ENCODE data around the gene PLK3.
"Not testable (repeated sequence)": the region's sequence is repeated elsewhere in the genome, so short reads cannot be mapped to it uniquely, and the experiment has no call there.

Gene PLK3

DNA sequence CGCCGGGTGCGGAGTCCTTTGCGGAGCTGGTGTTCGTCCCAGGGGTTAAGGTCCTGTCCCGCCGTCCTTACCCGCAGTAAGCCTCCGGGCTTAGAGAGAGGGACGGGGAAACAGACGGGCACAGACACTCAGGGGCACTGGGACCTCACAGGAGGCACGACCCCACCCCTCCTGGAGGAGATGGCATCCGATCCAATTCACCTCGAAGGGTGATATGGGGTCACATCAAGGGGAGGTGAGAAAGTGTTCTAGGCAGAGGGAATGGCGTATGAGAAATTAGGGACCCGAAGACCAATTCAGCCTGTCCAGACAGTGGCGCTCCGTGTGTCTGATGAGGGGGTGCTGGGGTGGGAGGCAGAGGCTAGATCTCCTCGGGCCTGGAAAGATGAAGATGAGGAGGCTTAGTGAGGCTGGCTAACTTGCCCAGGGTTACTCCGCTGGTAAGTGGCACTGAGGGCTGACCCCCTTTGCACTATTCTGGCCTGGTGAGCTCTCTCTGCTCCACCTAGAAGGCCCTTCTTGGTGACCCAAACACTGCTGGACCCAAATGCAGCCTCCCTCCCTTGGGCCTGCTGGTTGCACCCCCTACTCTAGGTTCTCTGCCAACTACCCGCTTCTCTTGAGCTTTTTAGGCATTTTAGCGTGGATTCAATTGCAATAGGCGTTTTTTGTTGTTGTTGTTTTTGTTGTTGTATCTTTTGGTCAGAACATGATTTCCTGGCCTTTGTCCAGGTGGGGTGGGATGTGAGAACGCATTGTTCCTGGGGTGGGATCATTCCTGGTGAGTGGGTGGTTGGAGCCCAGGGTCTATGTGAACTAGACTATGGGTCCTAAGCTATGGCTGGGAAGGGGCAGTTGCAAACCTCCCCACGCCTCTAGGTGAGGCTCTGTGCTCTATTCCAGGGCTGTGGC lies 20.4 kb downstream of the PLK3 start:
- ChIA-PET POLR2A (interaction anchor here (0.7 to 5.5 kb wide), 8 partner anchors 11 to 99 kb away, joined by 3 to 120 read pairs (median 3); partner anchors contain the start of genes BTBD19, DYNLT4 and PLK3), CTCF (interaction anchor here (0.9 to 5.4 kb wide), 10 partner anchors 10 to 480 kb away, joined by 3 to 42 read pairs (median 6); partner anchors contain the start of genes BTBD19, DYNLT4, HECTD3 and PLK3)
- TF ChIP-seq CTCF (IDR thresholded peaks at IDR 0.05; ENCODE audit: control extremely low read depth, extremely low read depth, low read depth, missing control alignments): no peak
- DNase-seq (ENCODE audit: extremely low spot score): no peak

DNA sequence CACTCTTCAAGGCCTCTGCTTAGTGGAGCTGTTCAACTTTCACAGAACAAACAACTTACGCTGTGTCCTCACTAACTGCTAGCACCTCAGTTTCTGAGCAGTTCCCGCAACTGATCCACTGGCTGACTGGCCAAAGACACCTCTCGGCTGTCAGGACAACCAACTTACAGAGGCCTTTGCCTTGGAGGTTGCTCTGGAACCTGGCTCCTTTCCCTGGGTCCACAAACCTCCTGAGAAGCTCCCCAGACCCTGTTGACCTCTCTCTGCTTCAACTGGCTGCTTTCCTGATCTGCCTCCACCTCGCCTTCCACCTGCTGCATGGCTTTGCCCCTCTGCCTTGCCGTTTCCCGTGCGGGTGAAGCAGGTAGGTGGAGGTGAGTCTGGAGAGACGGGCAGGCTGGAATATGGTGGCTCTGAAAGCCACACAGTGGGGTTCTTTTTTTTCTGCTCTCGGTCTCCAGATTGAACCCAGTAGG lies 21.1 kb downstream of the PLK3 start:
- POLR2A ChIA-PET: interaction anchor here (0.5 to 5.5 kb wide), 6 partner anchors 10 to 100 kb away, joined by 3 to 120 read pairs (median 3); partner anchors contain the start of genes BTBD19, DYNLT4 and PLK3
- no peak for DNase-seq (ENCODE audit: extremely low spot score)
- TF ChIP-seq CTCF (IDR thresholded peaks at IDR 0.05; ENCODE audit: control extremely low read depth, extremely low read depth, low read depth, missing control alignments): no peak
- CTCF ChIA-PET: interaction anchor here (0.8 to 5.4 kb wide), 10 partner anchors 9 to 190 kb away, joined by 3 to 42 read pairs (median 6); partner anchors contain the start of genes BTBD19, DYNLT4, HECTD3 and PLK3

- POLR2A ChIA-PET: interaction anchor here (0.5 to 5.5 kb wide), 4 partner anchors 8 to 22 kb away, joined by 3 to 120 read pairs (median 10); partner anchors contain the start of genes BTBD19, DYNLT4 and PLK3
Measured at GRCh38 chr1:44822131-44822701, 22.0 kb downstream of the PLK3 start.

DNA sequence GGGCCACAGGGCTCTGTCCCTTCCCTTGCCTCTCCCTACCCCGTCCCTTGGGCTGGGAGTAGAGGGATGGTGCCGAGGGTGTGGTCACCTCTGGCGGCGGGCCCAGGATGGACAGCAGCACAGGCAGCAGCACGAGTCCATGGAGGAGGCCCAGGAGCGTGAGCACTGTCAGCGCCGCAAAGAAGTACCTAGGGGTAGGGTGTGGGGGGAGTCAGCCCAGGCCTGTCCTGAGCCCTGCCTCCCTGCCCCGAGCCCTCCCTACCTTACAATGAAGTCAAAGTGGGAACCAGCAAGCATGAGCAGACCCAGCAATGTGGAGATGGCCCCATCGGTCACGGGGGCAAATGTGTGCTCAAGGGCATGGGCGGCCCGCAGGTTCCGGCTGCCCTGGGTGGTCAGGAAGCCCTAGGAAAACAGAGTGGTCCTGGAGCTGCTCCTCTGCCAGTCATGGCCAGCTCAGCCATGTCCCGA lies 22.8 kb downstream of the PLK3 start:
- no peak for TF ChIP-seq CTCF (IDR thresholded peaks at IDR 0.05; ENCODE audit: control extremely low read depth, extremely low read depth, low read depth, missing control alignments)
- ChIA-PET CTCF (interaction anchor here (1.2 to 3.3 kb wide), 7 partner anchors 13 to 478 kb away, joined by 3 to 19 read pairs (median 4); partner anchors contain the start of gene PTCH2), POLR2A (interaction anchor here (1.8 to 2.1 kb wide), 2 partner anchors 9 to 23 kb away, joined by 7 to 13 read pairs; partner anchors contain the start of gene PLK3)
- no peak for DNase-seq (ENCODE audit: extremely low spot score)

More at GRCh38 chr1:44822131-44822701, 22.0 kb downstream of the PLK3 start:
- DNase-seq (ENCODE audit: extremely low spot score): no peak
- TF ChIP-seq CTCF (IDR thresholded peaks at IDR 0.05; ENCODE audit: control extremely low read depth, extremely low read depth, low read depth, missing control alignments): no peak
- CTCF ChIA-PET: interaction anchor here (0.8 to 5.4 kb wide), 9 partner anchors 8 to 91 kb away, joined by 3 to 42 read pairs (median 5); partner anchors contain the start of genes BTBD19, DYNLT4, PTCH2 and RNU5D-1

- POLR2A ChIA-PET; DNase-seq (ENCODE audit: extremely low spot score): not testable (repeated sequence)
- CTCF ChIA-PET: interaction anchor here (1.2 to 3.3 kb wide), 2 partner anchors 11 to 477 kb away, joined by 3 to 19 read pairs; no protein-coding TSS in a partner anchor
Measured at GRCh38 chr1:44824392-44824791, 24.2 kb downstream of the PLK3 start.

DNA sequence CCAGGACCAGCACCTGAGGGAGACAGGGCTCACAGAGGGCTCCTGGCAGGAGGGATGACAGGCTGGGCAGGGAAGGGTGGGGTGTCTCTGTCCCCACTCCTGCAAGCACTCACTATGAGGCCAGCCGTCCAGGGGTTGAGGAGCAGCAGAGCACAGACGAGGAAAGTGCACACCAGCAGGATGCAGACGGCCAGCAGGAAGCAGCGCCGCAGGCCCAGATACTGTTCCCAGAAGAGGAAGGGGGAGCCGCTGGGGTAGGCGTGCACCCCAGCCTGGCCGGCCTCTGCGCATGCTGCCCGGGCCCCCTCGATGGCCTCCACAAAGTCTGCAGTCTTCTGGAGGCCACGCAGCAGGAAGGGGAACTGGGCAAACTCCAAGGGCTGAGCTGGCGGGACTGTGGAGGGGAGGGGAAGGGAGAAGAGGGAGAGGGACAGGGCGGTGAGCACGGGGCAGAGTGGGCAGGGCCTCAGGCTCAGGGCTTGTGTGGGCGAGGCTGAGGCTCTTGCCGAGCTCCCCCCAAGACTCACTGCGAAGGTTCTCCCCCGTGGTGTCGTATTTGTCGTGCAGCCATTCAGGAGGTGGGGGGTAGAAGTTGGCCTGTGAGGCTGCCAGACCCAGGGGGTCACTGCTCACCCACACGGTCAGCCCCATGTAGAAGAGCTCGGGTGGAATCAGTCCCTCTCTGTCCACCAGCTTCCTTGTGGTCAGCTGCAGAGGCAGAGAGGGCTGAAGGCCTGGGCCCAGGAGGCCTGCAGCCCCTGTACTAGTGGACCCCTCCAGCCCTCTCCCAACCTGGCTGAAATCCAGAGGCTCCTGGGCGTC lies 26.4 kb downstream of the PLK3 start:
- no peak for TF ChIP-seq CTCF (IDR thresholded peaks at IDR 0.05; ENCODE audit: control extremely low read depth, extremely low read depth, low read depth, missing control alignments)
- CTCF ChIA-PET: interaction anchor here (1.1 to 3.2 kb wide), 3 partner anchors 9 to 26 kb away, joined by 4 to 17 read pairs (median 4); partner anchors contain the start of gene PLK3
- POLR2A ChIA-PET: interaction anchor here (0.6 kb wide), 1 partner anchor 8 kb away, joined by 3 read pairs; no protein-coding TSS in a partner anchor
- DNase-seq (ENCODE audit: extremely low spot score): no peak
